GM19025 (cell line): ENCODE measurements around the gene EML1.

Experiments used
- ATAC-seq: cut with Tn5 transposase; IDR thresholded peaks from one replicate; pipeline ENCODE4 v1.9.1; 2021; ENCODE audit warnings: mild to moderate bottlenecking, low read depth, moderate library complexity; ENCODE audit not compliant: unreplicated experiment

The EML1 gene, protein sequence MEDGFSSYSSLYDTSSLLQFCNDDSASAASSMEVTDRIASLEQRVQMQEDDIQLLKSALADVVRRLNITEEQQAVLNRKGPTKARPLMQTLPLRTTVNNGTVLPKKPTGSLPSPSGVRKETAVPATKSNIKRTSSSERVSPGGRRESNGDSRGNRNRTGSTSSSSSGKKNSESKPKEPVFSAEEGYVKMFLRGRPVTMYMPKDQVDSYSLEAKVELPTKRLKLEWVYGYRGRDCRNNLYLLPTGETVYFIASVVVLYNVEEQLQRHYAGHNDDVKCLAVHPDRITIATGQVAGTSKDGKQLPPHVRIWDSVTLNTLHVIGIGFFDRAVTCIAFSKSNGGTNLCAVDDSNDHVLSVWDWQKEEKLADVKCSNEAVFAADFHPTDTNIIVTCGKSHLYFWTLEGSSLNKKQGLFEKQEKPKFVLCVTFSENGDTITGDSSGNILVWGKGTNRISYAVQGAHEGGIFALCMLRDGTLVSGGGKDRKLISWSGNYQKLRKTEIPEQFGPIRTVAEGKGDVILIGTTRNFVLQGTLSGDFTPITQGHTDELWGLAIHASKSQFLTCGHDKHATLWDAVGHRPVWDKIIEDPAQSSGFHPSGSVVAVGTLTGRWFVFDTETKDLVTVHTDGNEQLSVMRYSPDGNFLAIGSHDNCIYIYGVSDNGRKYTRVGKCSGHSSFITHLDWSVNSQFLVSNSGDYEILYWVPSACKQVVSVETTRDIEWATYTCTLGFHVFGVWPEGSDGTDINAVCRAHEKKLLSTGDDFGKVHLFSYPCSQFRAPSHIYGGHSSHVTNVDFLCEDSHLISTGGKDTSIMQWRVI

DNA sequence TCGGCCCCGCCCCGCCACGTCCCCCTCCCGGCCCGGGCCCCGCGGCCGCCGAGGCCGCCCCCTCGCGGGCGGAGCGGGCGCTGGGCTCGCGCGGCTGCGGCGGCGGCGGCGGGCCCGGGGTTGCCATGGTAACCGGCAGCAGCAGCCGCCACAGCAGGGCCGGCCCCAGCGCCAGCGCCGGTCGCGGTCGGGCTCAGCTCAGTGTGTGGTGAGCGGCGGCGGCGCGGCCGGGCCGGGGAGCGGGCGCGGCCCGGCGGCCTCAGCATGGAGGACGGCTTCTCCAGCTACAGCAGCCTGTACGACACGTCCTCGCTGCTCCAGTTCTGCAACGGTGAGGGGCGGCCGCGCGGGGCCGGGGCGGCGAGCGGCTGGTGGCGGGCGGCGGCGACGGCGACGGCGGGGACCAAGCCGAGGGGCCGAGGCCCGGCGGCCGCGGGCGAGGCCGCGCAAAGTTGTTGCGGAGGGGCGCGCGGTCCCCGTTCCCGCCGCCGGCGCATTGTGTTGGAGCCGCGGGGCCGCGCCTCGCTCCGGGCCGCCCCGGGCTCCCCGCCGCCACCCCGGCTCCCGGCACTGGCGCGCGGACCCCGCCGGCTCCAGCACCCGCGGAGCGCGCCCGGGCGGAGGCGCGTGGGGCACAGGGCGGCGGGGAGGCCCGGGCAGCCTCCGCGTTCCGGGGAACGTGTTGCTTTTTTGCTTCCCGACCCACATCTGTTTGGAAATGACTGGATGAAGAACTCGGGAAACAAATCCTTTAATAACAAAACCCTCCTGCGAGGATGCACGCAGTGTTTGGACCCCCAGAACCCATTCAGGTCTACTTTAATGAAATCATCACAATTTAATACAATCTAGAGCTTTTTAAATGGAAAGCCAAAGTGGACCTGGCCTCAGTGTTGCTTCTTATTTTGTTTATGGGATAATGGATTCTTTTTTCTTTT, at the start of gene EML1:
Gene EML1, plus strand, starts transcription at position 201 of the 938 bp plus-strand sequence. Its CDS starts 64 bp downstream, at position 265.
- peak; percentile 92 for ATAC-seq

GRCh38 chr14:99744199-99744872, 48.9 kb upstream of the EML1 start:
- ATAC-seq = no peak

- no peak for ATAC-seq
These were observed 48.4 kb upstream of the EML1 start for GRCh38 chr14:99744873-99745224.

GRCh38 chr14:99745307-99745951, 47.8 kb upstream of the EML1 start:
- no peak for ATAC-seq

- no peak for ATAC-seq
These were observed 46.0 kb upstream of the EML1 start for GRCh38 chr14:99747167-99747566.

DNA sequence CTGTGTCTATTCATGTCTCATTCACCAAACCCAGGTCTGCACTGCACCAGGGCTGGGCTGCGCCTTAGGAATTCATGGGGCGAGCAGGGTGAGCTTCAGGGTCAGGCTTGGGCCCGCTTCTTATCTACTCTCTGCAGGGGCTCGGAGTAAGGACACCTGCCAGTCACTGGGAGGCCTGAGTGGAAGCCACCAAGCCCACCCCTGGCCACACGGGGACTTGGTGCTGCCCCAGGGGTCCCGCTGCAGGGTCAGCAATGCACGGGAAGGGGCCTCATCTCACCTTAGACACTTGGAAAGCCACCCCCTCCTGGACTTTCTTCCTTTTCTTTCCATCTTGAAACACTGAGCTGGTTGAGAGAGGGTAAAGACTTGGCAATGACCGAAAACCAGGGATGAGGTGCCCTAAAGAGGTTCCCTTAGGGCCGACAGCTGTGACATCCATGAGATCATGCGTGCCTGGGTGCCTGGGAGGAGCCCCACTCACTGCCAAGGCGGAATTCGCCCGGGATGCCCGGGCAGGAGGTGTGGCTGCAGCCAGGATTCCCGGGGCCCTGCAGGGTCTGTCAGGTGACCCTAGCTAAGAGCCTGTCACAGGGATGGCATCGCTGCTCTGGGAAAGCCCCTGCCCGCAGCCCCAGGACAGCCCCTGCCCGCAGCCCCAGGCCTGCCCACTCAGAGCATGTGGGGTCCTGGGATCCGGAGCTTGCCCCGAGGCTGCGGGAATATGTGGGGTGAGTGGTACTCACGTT, 45.5 kb upstream of the EML1 start:
- no peak for ATAC-seq

DNA sequence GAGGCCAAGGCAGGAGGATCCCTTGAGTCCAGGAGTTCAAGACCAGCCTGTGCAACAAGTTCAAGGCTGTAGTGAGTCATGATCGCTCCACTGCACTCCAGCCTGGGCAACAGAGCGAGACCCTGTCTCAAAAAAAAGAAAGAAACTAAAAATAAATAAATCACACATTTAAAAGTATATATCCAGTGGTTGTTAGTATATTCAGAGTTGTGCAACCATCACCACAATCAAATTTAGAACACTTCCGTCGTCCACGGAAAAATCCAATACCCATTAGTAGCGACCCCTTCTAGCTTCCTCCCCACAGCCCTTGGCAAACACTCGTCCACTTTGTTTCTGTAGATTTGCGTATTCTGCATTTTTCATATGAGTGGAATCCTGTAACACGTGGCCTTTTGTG, 44.7 kb upstream of the EML1 start:
- ATAC-seq = no peak

GRCh38 chr14:99749142-99749541, 44.1 kb upstream of the EML1 start:
- no peak for ATAC-seq

DNA sequence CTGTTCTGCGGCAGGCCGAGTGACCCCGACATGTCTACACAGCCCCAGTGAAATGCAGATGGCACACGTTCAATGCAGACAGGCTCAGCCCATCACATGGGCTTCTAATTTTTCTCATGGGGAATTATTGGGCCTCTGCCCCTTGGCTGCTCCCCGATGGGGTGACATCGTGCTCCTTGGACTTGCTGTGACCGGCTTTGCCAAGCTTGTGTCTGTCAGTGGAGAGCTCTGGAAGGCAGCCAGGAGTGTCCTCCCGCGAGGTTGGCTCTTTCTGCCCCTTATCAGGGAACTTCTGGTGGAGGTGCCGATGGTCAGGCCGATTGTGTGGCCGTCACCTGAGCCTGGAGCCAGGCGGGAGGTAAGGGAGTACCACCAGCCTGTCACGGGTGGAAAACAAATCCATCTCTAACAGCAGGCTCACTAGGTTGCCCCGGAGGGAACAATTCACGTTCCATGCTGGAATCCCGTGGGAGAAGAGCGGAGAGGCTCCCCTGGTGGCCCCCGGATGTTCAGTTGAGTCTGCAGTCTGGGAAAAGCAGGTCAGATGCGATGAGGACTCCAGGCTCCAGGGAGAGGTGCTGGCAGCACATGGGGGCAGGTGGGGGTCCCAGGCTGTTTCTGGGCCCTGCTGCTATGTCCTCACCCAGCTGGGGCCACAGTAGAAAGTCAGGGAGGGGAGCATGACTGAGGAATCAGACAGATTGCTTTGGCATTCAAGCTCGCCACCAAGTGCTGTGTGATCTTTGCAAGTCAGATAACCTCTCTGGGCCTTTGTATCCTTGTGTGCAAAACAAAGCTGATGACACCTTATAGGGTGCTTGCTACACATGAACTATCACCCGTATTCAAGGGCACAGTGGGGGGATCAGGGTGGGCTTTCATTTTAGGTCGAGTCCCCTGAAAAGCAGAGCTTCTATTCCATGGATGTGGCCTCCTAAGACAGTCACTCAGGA, 43.2 kb upstream of the EML1 start:
- ATAC-seq = no peak

DNA sequence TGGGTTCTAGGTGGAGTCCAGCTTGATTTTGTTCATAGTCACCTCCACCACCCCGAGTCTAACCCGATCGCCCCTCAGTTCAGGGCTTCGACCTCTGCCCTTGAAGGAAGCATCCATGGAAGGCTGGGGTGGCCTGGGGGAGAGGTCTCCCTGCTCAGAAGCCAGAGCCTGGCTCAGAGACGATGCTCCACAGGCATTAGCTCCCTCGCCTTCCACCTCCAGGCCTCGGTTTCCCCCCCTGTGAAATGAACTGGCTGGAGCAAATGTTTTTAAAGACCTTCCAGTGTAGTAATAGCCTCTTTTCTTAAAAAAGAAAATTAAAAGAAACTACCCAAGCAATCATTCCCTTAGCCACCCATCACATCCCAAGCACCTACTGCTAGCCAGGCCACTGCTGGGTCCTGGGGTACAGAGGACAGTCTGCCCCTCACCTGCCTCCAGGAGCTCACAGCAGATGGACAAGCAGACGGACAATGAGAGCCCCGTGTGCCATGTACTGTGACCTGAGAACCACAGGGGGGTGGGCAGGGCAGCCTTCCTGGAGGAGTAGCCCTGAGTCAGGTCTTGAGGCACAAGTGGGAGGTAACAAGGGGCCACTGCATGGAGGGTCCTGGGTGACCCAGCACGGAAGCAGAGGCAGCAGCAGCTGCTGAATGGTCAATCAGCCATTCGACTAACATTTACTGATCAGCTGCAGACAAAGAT, 42.3 kb upstream of the EML1 start:
- no peak for ATAC-seq

DNA sequence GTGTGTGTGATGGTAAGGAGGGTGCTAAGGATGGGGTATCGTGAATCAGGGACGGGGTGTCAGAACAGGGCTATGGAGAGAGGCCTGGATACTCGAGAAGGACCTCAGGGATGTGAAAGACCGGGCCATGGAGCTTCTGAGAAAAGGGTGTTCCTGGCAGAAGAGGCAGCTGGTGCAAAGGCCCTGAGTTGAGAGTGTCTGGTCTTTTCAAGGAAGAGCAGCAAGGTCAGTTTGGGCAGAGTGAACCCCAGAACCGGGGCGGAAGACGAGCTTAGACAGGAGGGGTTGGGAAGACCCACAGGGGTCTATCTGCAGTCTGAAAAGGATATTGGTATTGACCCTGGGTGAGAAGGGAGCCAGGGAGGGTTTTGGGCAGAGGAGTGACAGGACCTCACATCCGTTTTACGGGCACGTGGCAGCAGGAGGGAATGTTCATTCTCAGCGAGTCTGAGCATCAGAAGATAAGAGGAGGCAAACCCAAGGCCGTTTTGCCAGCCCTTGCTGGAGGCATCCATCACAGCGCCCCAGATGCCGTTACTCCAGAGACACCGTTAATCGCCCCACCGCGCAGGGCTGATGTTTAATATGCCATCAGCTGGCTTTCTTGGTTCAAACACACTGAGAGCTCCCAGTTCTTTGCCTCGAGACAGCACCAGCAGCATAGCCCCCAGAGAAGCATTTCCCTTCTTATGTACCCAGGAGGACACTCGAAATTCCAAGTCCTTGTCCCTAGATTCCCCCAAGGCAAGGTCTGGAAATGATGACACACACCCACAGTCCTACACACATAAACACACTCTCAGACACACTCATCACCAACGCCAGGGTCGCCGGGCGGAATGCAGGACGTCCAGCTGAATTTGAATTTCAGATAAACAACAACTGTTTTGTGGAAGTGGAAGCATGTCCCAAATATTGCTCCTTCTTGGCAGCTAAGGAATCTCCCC, 41.4 kb upstream of the EML1 start:
- no peak for ATAC-seq

DNA sequence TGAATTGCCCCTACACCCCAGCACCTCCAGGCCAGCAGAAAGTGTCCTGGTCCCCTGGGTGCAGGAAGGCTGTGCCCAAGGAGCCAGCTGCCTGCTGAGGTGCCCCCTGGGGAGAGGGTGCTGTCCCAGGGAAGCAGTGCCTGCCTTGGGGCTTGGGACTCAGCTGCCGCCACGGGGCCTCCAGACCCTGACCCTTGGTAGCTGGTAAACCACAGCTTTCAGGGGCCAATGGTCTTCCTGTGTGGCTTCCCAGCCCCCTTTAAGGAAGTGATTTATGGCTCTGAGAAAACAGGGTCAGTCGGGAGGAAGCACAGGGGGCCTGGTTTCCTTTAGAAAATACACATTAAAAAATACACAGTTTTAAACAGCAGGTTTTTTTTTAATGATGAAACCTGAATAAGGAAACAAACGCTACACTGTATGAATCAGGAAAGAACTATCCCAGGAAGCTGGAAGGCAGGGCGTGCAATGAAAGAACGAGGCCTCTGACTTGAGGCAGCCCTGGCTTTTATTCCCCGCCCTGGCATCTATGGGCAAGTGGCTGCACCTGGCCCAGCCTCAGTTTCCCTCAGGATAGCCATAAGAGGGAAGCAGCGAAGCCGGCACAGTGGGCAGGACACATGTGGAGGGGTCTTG, 40.6 kb upstream of the EML1 start:
- ATAC-seq = no peak

DNA sequence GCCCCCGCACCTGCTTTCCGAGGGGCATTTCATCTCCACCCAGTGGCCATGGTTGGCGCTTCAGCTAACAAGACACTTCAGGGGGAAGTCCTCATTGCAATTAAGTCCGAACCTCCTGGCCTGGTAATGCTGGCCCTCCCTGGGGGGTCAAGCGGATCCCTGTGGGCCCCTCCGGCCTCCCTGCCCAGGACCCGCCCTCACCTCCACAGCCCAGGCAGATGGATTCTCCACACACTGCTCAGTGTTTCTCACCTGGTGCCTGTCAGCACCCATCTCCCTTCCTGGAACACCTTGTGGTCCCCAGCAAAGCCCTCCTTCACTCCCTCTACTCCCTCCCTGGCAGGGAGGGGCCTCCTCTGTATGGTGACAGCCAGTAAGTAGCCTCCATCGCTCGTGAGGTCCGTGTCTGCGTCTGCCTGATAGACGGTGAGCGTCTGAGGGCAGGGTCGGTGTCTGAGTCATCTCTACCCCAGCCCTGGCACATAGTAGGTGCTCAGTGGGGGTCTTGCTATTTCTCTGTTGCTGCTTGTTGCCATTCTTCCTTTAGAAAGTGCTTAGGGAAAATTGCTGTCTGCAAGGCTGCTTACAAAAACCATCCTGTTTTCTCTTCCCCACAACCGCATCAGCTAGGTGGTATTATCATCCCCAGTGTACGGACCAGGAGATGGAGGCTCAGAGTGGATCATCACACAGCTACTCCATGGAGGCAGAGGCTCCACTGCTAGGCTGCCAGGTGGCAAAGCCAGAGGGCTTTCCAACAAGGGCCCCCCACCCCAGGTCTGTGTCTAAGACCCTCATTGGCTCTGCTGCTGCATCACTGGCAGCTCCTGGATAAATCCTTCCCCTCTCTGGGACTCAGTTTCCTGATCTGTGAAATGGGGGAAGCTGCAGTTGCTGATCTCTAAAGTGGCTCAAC, 39.7 kb upstream of the EML1 start:
- no peak for ATAC-seq

- no peak for ATAC-seq
These were observed 38.8 kb upstream of the EML1 start for GRCh38 chr14:99754141-99755067.
